GM18951 (cell line): ENCODE results near the gene CMTM8.

Experiments used
- POLR2A ChIP-seq: IDR thresholded peaks from 4 replicates; pipeline ENCODE4 v1.6.1; 2011; ENCODE audit warnings: mild to moderate bottlenecking; ENCODE audit not compliant: insufficient read length, insufficient read depth; ENCODE audit errors: extremely low read depth
- in situ Hi-C: fragments of 300-500 bp; cut with MboI; formaldehyde crosslinking; loops from one replicate; pipeline ENCODE4 v1.12.0; 2022; ENCODE audit warnings: low sequenced_read_pairs, mixed read lengths, inconsistent platforms; ENCODE audit not compliant: unreplicated experiment

Gene CMTM8

DNA sequence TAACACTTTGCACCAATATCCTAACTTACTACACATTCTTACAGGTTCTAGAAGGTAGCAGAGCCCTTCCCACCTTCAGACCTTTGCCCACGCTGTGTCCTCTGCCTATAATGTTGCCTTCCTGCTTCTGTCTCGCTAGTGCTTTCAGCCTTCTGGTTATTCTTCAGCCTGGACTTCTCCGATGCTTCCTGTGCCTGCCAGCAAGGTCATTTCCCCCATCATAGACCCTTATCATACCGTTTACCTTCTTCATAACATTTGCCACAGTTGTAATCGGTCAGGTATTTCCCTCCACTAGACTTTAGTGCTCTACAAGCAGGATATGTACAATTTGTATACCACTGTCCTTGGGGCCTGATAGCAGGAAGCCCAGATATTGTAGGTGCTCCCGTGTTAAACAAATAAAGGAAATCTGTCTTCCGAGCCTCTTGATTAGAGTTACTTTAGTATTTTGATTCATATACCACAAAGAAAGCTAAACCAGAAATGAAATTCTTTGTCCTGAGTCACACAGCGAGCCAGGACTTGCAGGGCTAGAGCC is 117.3 kb downstream of the CMTM8 start:
- no peak for TF ChIP-seq POLR2A
- in situ Hi-C loops, result no loop called here

DNA sequence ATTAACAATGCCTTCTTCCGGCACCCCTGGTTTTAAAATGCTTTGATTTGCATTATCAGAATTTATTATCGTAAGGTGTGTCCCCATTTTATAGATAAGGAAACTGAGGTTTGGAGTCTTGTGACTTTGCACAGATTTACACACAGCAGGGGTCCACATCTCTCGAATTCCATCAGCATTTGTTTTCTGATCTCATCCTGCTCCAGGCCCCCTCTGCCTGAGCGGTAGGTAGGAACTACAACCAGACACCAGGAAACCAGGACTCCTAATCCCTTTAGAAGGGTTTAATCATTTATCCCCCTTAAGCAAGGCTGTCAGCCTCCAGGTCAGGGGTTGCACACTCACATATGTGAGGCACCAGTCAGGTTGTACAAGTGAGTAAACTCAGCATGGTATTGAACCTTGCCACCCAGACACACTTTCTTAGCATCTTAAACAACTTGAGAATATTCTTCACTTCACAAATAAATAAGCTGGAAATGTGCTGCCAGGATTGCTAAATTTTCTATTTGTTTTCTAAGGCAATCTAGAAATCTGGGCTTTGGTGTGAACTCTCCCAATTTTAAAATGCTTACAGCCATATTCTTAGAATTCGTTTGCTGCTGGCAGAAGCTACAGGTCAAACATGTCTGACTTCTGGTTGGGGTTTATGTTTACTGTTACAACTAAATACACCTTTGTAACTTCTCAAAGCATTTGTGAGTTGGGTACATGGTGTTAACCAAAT is 121.4 kb downstream of the CMTM8 start:
- no peak for TF ChIP-seq POLR2A
- in situ Hi-C loops, result no loop called here

DNA sequence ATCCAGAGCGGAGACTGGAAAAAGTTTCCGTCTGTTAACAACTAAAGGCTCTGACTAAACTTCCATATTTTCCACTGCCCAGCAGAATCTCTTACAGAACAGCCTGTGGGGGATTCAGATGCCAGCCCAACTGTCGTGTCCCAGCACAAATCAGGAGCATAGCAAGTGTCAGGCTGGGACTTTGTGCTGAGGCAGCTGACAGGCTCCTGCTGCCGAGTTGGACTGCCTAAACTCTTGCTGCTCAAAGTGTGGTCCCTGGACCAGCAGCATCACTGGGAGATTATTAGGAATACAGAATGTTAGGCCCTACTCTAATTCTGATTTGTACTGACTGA is 122.0 kb downstream of the CMTM8 start:
- in situ Hi-C loops, result no loop called here
- no peak for TF ChIP-seq POLR2A

DNA sequence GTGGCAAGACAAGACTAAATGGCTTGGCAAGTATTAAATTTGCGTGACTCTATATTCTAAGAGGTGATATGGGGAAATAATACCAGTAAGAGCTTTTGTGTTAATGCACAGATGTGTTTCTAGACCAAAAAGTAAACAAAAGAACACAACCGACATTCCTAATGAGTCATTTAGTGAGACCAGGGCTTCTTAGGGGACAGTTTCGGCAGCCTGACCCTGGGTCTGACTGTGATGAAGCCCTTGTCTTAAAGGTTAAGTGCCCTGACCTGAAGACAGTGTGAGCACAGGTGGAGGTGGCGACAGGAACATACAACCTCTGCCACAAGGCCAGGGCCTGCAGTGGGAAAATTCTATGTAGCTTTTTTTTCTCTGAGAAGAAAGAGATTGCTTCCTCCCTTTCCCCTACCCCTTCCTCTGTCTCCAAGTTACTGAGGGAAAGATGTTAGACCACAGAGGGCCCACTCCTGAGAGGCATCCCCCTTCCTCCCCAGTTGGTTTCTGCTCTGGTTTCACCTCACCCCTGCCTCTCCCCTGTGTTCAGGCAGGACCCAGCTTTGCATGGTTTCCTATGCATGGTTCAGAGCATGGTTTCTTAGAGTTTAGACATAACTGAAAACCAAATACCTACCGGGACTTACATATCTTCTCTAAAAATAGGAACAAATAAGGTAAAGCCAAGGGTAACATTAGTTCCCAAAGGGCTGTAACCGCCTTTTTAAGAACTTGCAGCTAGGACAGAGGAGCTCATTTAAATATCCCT is 128.3 kb downstream of the CMTM8 start:
- in situ Hi-C loops, result no loop called here
- no peak for TF ChIP-seq POLR2A

DNA sequence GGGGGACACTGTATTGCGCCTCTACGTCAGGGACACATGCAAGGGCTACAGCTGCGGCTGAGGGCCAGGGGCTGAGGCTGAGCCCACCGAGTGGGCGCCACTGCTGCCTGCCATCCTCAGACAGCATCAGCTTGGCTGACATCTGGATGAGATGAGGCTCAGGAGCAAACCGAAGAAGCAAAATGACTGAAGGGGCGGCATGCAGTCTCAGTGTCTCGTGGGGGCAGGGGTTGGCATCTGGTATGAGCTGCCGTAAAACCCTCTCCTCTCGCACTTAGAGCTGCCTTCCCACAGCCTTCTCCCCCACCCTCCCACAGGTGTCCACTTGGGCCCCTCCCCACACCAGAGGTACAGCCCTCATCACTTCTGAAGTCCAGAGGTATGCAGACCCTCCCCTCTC is 129.0 kb downstream of the CMTM8 start:
- TF ChIP-seq POLR2A, result no peak
- in situ Hi-C loops, result no loop called here

DNA sequence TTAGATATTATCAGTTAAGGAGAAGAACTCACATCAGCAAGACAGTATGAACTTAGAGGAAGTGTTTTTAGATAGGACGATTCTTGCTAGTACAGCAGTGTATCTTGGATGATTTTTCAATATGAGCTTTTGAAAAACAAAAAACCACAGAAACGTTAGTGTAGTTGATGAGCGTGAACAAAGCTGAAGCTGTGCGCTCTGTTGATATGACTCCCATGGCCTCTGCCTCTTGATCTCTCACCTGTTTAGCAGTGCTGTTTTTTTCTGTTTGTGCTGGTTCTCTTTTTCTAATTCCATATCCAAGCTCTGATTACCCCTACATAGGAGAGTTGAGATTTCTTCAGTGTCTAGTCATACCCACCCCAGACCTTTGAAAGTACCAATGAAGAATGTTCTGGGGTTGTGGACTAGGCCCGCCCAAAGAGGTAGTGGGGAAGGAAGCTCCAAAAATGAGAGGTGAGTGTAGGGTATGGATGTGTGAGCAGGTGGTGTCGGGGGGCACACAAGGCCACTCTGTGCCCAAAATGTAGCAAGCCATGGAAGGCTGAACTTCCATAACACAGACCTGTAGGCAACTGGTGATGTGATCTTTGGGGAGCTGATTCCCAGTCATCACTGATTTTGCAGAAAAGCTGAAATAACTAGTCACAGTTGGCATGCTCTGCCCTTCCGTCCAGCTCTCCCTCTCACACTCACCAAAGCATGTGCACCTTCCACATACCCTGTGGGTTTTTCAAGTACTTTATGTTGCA is 133.2 kb downstream of the CMTM8 start:
- no peak for TF ChIP-seq POLR2A
- in situ Hi-C loops, result loop anchor here (10.0 kb wide), 1 partner anchor 93 kb away; no protein-coding TSS in a partner anchor

DNA sequence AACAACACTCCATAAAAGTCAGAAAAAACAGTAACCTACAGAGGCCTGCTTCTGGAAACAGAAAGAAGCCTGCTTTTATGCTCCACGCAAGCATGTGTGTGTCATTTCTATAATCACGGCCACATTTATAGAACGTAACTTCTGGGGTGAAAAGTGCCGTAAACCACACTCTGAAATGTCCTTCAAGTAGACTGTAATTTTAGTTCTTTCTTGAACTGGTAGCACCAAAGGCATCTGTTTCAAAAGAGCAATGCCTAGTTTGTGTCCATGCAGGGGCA is 133.7 kb downstream of the CMTM8 start:
- in situ Hi-C loops, result loop anchor here (10.0 kb wide), 1 partner anchor 93 kb away; no protein-coding TSS in a partner anchor
- TF ChIP-seq POLR2A, result no peak

DNA sequence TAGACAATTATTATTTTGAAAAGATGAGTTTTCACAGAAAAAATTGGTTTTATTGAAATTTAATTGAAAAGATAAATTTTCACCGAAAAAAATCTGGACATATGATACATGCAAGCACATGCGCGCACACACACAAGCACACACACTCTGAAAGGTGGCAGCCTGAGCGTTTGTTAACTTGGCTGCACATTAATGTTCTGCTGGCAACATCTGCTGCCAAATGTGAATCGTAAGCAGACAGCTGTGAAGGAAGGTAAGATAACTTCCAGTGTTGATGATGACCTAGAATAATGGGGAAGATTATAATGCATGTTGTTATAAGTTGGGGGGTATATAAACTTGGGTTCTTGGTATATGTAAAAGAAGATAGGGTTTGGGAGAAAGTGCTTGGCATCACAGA is 134.8 kb downstream of the CMTM8 start:
- no peak for TF ChIP-seq POLR2A
- in situ Hi-C loops, result loop anchor here (10.0 kb wide), 1 partner anchor 92 kb away; no protein-coding TSS in a partner anchor

DNA sequence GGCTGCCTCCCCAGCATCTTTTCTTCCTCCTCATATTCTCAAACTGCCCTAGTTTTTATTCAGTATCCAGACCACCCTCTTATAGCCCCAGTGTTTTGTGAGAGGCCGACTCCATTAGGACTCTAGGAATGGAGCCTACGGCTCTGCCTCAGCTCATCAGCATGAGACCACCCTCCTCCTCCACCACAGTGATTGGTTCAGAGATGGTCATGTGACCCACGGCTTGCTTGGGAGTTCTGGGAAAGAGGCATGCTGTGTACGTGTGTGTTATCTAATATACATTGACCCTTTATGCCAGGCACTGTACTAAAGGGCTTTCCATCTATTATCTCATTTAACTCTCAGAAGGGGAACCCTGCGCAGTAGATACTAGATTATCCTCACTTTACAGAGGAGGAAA is 135.4 kb downstream of the CMTM8 start:
- in situ Hi-C loops, result loop anchor here (10.0 kb wide), 1 partner anchor 91 kb away; no protein-coding TSS in a partner anchor
- TF ChIP-seq POLR2A, result no peak

DNA sequence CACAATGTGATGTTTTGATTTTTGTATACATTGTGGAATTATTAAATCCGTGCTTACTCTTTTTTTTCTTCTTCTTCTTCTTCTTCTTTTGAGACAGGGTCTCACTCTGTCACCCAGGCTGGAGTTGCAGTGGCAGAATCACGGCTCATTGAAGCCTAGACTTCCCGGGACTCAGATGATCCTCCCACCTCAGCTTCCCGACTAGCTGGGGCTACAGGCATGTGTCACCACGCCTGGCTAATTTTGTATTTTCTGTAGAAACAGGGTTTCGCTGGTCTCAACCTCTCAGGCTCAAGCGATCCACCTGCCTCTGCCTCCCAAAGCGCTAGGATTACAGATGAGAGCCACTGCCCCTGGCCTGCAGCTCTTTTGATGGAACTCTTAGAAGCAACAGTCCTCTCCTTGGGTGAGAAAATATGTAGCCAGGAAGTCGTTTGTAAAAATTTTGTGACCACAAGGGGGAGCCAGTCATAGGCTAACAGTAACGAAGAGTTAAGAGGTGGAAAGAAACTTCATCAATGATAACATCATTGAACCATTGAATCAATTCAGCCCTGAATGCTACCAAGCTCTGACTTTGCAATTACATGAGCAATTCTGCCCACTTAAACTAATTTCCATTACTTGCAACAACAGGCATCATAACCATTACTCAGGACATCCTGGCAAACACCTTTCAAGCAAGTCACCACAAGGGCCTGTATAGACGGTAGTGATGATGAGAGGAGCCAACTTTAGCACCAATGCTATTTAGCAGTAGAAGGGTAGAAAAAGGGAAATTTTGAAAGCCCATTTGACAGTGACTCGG is 136.5 kb downstream of the CMTM8 start:
- in situ Hi-C loops, result loop anchor here (10.0 kb wide), 1 partner anchor 90 kb away; no protein-coding TSS in a partner anchor
- no peak for TF ChIP-seq POLR2A

DNA sequence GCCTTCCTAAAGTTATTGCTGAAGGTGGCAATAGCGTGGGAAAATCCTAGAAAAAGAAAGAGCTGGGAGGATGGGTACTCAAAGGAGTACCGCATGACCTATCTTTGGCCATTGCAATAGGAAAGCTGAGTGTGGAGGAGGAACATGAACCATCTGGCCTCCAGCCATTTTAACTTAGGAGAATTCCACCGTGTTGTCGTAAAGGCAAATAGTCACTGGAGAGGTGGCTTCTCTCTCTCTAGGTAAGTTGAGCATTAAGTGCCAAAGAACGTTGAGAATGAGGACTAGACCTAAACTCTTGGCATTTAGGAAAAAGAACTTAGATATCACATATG is 137.1 kb downstream of the CMTM8 start:
- in situ Hi-C loops, result loop anchor here (10.0 kb wide), 1 partner anchor 89 kb away; no protein-coding TSS in a partner anchor
- no peak for TF ChIP-seq POLR2A

DNA sequence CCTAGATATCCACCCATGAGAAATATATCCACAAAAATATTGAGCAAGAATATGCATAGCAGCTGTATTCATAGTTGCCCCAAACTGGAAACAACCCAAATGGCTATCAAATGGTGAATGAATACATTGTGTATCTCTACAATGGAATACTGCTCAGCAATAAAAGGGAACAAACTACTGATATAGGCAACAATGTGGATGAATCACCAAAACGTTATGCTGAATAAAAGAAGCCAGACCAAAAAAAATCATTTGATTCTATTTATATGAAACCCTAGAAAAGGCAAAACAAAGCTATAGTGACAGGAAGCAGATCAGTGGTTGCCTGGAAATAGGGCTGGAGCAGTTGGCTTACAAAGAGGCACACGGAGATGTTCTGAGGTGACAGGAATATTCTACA is 137.6 kb downstream of the CMTM8 start:
- in situ Hi-C loops, result loop anchor here (10.0 kb wide), 1 partner anchor 89 kb away; no protein-coding TSS in a partner anchor
- no peak for TF ChIP-seq POLR2A

DNA sequence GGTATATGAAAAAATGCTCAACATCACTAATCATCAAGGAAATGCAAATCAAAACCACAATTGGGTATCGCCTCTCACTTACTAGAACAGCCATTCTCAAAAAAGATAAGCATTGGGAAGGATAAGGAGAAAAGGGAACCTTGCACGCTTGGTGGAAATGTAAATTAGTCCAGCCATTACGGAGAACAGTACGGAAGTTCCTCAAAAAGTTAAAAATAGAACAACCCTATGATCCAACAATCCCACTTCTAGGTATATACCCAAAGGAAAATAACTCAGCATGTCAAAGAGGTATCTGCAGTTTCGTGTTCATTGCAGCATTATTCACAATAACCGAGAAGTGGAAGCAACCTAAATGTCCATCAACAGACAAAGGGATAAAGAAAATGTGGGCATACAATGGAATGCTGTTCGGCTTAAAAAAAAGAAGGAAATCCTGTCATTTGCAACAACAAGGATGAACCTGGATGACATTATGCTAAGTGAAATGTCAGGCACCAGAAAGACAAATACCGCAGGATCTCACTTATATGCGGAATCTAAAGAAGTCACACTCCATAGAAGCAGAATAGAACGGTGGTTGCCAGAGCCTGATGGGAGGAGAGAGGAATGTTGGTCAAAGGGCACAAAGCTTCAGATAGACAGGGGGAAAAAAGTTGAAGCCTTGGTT is 141.5 kb downstream of the CMTM8 start:
- TF ChIP-seq POLR2A, result no peak
- in situ Hi-C loops, result loop anchor here (10.0 kb wide), 1 partner anchor 85 kb away; no protein-coding TSS in a partner anchor
